GM19035 (cell line): ENCODE data around the gene TTC39A.
A peak's percentile ranks its signal among the peaks of the same experiment; 100 is the strongest.

Experiments
- ATAC-seq: cut with Tn5 transposase; IDR thresholded peaks from one replicate; pipeline ENCODE4 v1.9.1; 2021; ENCODE audit not compliant: unreplicated experiment

The TTC39A gene

DNA sequence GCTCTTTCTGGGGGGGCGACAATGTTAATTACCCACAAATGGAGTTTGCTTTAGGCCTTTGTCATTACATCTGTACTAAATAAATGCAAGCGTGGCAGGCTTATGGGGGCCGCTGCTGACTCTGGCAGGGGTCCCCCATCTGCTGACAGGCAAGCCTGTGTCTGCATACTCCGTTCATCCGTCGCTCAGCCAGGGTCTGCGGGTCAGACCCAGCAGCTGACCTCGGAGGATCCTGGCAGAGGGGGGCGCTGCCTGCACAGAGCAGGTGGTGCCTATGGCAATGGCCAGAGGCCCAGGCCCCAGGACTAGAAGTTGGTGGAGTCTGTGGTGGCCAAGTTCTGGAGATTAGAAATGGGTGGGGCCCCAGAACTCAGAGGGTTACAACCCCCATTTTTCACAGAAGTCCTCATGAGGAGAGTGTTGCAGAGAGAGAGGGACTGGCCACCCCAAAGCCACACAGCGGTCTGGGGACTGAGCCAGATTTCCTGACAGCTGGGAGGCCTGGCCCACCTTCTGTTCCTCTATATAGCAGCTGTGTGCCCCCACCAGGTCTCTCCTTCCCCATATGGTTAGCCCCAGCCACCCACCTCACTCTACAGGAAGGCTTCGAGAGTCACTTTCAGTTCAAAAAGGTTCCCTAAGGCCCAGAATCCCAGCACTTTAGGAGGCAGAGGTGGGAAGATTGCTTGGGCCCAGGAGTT, 31.0 kb downstream of the TTC39A start:
- ATAC-seq = no peak

DNA sequence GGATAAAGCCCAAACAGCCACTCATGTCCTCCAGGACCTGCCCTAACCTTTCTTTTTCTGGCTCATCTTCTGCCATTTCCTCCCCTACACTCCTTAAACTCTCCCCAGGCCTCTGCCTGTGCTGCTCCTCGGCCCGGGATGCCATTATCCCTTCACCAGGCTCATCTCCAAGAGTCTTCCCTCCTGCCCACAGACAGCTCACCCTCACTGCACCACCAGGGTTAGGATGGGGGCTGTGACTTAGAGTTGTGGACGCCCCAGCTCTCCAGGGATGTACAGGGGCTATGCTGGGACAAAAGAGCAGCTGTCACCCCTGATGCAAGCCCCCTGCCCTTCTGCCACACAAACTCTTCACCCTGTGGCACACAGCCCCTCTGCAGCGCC, 32.0 kb downstream of the TTC39A start:
- no peak for ATAC-seq

DNA sequence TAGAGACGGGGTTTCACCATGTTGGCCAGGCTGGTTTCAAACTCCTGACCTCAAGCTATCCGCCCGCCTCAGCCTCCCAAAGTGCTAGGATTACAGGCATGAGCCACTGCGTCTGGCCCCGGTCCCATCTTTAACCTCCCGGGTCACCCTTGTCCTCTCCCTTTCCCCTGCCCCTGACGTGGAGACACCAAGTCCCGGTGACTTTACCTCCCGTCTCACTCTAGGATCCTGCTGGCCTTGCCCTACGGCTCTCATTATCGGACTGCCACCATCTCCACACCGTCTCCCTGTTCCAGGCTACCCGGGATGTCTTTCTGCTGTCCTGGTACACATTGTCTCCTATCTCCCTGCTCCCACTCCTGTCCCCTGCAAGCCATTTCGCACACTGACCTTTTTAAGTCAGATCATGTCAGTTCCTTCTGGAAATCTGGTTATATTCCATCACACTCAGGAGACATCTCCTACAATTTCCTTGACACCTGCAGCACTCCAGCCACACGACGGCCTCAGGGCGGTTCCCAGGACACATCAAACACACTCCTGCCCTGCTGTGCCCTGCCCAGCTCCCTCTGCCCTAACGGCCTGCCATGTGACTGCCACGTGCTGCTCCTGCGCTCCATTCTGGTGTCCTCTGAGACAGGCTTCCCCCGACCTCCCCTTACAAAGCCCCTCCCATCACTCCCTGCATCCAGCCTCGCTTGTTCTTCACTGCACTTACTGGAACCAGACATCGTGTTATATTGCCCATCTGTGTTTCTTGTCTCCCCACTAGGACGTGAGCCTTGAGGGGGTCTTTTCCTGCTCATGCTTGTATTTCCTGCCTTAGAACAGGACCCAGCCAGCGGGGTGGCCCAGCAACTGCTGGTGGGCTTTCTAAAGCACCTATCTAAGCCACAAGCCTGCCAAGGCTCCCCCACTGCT, 32.7 kb downstream of the TTC39A start:
- no peak for ATAC-seq

DNA sequence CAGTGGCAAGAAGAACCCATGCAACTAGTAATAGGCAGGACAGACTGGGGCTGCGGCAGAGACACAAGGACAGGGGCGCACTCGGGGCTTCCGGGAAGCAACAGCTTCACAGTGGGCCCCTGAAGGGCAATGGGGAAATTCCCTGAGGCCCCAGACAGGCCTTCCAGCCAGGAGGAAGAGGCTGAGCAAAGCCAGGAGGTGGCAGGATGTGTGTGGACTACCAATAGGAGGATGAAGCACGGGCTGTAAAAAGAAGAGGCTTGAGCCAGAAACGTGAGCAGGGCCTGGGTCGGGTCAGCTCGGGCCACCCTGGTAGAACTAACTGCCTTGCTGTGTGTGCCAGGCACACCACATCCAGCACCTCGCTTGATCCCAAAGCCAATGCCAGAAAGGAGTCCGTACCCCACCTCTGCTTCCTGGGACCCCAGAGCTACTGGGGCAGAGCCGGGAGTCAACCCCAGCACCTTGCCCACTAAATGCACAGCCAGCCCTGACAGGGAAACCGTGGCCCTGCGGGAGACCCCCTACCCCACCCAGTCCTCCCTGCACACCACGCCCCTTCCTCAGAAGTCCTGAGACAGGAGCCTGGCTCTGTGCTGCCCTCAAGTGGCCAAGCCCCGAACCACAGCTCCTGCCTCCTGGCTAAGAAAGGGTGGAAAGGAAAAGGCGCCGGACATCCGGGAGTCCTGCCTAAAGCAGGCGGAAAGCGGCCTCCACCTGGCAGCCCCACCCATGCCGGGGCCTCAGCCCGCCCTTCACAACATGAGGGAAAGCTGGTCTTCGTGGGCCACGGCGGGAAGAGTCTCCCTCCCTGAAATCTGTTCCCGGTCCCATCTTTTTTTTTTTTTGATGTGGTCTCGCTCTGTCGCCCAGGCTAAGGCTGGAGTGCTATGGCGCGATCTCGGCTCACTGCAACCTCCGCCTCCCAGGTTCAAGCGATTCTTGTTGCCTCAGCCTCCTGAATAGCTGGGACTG, 33.7 kb downstream of the TTC39A start:
- ATAC-seq = no peak

DNA sequence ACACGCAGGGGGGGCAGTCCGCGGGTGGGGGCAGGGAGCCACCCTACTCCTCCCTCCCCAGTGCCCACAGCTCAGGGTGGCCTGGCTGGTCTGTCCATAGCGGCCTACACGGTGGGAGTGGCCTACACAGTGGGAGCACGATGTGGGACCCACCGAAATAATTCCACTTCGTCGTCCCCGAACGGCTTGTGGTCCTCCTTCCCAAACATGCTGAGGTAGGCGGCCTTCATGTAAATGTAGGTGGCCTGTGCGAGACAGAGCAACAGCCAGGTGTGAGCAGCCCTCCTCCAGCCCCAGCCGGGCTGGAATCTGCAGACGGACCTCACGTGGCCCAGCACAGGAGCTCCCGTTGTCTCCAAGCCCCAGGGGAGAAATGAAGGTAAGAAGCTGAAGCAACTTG, 34.4 kb downstream of the TTC39A start:
- ATAC-seq = no peak

DNA sequence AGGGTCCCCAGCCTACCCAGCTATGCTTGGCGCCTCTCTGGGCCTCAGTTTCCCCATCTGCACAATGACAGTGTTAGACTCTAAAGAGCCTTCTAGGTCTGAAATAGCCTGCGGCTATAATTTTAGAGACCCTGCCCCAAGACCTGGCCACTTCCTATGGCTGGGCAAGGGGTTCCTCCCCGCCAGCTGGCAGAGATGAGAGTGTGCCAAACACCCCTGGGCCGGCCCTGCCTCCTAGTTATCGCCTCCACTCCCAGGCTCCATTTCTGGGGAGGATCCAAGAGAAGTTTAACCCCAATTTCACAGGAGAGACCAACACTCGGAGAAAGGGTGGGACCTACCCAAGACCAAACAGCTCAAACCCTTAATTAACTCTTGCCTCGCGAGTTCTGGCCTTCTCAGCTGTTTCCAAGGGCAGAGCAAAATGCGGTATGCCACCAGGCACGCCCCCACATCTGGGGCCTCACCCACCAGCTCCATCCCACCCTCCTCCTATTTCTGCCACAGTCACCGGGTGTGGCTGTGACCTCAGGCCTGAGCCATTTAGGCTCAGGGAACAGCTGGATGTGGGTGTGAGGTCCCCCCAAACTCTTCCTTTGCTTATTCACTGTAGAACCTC, 35.7 kb downstream of the TTC39A start:
- ATAC-seq = no peak

DNA sequence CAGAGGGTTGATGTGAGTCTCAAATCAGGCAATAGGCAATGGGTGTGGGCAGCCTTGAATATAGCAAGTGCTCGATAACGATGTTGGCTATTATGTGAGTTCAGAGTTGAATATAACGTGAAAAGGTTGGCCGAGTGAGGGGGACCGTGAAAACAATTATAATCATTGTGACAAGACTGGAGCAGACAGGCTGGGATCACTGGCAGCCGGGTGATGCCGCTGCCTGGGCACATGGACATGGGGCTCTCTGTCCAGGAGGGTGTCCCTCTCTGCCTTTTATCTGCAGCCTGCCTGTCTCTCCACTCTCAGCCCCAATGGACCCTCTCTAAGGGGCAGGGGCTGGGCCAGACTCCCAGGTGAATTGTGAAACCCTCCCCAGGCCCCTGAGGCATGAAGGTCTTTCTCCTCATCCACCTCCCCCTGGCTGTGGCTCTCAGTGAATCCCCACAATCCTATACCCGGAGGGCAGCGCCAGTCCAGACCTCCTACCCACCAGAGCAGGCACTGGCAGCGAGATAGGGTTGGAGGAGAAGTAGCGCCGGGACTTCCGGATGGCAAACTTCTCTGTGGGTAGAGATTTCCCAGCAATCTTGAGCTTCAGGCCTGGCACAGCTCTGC, 36.4 kb downstream of the TTC39A start:
- no peak for ATAC-seq

DNA sequence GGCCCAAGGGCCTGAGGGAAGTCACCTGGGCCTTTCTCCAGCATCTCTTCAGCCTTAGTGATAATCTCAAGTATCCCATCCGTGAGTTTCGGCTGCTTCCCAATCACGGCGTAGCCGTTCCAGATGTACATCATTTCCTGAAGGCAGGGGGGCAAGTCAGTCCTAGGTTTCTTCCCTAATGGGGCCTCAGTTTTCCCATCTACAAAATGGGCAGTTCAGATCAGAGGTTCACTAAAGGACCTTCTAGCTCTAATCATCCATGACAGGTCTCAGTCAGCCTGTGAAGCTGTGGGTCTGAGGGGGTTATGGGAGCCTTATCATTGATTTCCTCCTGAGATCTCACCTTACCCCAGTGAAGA, 39.9 kb downstream of the TTC39A start:
- no peak for ATAC-seq

DNA sequence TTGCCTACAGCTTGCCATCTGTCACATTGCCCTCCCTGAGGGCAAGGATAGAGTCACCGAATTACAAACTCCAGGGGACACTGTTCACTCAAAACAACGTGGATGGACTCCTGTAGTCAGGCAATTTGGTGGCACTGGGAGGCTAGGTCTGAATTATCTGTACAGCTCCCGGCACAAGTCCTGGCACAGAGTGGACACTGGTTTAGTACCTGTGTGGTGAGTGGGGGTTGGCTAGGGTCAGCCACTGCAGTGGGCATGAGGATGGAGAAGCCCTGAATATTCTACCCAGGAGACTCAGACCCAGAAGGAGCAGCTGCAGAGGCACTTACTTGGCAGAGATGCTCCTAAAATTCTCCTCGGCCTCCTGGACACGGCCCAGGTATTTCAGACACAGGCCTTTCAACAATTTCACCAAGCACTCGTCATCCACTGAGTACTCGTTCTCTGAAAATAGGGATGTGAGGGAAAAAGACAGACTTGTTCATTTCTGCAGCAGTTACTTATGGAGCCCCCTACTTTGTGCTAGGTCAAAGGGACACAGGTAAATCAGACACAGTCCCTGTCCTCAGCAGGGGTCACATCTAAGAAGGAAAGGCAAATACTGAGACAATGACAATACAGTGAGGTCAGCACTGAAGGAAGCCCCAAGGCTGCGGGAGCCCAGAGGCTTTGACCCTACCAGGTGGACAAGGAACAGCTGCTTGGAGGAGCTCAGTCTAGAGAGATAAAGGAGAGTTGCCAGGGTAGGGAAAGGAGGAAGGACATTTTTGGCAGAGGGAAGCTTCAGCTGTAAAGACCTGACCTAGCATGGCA, 40.5 kb downstream of the TTC39A start:
- no peak for ATAC-seq

DNA sequence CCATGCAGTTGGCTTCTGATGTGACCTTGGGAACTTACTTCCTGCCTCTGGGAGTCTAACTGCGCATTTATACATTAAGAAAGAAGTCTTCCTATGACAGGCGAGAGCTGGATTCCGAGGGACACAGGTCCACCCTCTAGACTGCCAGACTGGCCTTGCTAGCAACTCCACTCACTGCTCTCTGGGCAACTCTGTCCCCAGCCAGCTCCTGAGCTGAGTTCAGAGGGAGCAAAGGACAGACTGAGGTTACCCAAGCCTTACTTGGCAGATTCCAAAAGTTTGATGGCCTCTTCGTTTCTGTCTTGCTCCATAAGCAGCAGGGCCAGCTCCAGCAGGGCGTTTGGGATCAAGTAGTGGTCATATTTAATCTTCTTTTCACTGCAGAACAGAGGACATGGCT, 41.8 kb downstream of the TTC39A start:
- no peak for ATAC-seq

DNA sequence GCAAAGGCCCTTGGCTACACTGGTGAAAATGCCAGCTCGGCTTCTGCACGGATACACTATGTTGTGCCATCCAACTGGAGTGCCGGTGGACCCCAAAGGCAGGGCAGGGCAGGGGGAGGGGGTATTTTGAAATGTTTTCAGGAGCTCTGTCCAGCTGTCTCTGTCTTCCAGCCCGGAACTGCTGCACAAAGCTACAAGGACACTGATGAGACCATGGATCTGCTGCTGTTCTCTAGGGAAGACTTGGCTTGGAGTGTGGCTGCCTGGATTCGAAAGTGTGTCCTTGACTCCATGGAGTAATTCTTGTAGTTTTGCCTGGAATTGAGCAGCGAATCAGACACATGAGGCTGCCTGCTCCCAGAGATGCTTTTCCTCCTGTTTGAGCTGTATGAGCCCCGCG, 42.4 kb downstream of the TTC39A start:
- ATAC-seq = no peak

DNA sequence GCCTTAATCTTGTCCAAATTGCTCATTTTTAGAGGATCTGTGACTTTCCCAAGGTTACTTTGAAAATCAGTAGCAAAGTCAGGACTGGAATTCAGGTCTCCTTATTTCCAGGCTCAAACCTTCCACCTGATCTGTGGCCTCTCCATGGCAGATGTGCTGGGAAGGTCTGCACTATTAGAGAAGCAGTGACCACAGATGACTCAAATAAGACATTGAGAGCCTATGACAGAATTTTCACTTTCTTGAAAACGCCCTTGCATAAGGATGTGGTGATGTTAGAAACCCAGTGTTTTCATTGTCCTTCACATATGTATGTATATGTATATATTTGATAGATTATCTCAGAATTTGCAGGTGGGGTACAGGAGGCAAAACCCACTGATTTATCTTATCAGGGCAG, 45.3 kb downstream of the TTC39A start:
- ATAC-seq = peak; percentile 94

DNA sequence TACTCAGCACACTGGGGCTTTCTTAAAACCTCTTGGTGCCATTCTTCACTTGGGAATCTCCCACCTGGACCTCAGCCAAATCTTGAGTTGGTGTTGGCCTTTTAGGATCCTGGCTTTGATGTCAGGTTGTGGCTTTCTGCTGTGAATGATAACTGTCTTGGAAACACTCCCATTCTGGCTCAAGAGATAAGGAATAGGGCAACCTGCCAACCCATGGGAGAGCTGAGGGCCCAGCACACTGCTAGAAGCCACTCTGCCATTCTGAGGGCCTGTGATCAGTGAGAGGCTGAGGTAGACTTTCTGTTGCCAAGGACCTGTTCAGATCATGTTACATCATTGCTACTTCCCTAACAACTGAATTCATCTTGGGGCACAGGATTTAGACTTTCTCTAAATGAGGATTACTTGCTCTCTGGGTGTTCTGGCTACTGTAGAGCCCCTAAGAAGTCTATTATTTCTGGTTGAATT, 45.8 kb downstream of the TTC39A start:
- peak; percentile 45 for ATAC-seq

DNA sequence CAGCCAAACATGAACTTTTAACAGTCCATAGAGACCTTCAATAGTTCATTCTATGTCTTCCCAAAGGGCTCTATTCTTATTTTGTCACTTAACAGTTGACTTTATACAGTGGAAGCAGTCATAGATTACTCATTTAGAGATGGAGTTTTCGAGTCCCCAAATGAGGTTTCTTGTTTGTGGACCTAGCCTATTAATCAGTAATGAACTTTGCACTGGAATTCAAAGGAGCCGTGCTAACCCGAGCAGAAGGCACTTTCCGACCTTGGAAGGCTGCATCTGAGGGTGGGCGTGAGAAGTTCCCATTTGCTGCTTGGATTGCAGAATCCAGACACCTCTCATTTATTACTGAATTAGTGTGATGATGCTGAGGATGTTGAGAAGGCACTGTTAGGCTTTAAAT, 46.4 kb downstream of the TTC39A start:
- no peak for ATAC-seq

DNA sequence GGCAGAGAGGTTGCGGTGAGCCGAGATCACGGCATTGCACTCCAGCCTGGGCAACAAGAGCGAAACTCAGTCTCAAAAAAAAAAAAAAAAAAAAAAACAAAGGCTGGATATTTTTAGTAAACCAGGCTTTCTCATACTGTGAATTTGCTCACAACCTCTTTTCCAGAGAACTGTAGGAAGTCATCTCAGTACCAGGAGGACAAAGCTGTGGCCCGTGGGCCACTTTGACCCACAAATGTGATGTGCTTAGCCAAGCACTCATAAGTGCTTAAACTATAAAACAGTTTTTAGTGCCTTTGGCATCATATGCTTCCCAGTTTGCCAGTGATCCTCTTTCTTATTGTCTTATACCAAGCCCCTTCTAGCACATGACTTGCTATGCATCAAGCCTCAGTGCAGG, 47.8 kb downstream of the TTC39A start:
- ATAC-seq = no peak

DNA sequence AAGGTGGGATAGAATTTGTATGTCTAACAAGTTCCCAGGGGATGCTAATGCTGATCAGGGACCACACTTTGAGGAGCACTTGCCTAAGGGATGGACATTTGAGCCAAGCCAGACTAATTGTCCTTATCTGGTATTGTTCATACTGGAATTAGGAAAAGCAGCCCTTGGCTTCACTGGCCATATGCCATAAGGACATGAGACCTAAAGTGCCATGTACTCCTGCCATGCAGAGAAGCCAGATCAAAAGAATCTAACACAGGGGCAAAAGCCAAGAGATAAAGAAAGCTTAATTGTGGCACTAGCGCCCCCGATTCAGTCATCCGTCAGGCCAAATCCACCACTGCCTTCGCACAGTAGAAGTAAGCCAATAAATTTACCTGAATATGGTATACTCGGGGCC, 48.6 kb downstream of the TTC39A start:
- ATAC-seq = no peak

DNA sequence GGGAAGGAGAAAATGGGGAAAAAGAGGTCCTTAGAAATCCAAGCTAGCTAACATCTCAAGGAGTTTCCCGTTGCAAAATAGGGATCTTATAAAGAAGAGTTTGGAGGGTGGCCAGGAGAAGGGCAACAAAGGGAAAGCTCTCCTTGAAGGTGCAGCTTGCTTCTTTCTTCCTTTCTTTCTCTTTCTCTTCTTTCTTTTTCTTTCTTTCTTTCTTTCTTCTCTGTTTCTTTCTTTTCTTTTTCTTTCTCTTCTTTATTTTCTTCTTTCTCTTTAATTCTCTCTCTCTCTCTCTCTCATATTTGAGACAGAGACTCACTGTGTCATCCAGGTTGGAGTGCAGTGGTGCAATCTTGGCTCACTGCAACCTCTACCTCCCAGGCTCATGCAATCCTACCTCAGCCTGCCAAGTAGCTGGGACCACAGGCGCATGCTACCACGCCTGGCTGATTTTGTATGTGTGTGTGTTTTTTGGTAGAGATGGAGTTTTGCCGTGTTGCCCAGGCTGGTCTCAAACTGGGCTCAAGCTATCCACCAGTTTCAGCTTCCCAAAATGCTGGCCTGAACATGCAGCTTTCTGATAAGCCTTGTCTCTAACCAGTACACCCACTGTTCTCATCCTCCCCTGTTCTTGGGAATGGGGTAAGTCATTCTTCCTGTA, 49.9 kb downstream of the TTC39A start:
- ATAC-seq = no peak

DNA sequence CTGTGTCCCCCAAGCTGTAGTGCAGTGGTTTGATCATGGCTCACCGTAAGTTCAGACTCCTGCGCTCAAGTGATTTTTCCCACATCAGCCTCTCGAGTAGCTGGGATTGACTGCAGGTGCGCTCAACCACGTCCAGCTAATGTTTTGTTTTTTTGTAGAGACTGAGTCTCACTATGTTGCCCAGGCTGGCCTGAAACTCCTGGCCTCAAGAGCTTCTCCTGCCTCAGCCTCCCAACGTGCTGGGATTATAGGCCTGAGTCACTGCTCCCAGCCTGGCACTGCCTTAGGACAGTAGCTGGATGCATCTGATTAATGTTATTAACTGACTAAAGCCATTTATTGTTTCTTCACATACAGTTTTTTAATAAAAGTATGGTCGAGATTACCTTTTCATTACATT, 54.1 kb downstream of the TTC39A start:
- no peak for ATAC-seq

DNA sequence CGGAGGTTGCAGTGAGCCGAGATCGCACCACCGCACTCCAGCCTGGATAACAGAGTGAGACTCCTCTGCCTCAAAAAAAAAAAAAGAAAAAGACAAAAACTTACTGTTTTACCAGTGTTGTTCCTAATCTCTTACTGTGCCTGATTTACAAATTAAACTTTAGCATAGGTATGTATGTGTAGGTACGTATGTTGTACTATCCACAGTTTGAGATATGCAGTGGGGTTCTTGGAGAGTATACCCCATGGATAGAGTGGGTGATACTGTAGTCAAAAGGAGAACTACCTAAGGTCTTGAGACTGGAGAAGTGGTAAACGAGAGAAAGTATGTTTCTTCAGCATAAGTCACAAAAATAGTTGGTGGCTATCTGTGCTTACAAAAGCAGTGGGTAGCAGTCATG, 55.7 kb downstream of the TTC39A start:
- no peak for ATAC-seq
